RCC 7860 (cell line): Measurements from ENCODE around the gene GRK2.

Experiments used
- DNase-seq: peaks from one replicate; pipeline ENCODE4 v3.0.0-alpha.2; 2015; ENCODE audit warnings: low spot score
- FAIRE-seq: peaks from 2 replicates; lab custom pipeline; 2012; peaks lifted over from hg19 to GRCh38; lab: Jason Lieb, UNC

The GRK2 gene

GRCh38 chr11:67269401-67270255, 3.4 kb downstream of the GRK2 start:
- FAIRE-seq (no peak), DNase-seq (no peak)

GRCh38 chr11:67270256-67271204, 4.3 kb downstream of the GRK2 start:
- no peak for FAIRE-seq

GRCh38 chr11:67271205-67271540, 4.9 kb downstream of the GRK2 start:
- no peak for DNase-seq
- no peak for FAIRE-seq

More at GRCh38 chr11:67270256-67271204, 4.3 kb downstream of the GRK2 start:
- DNase-seq: no peak

GRCh38 chr11:67271541-67272284, 5.4 kb downstream of the GRK2 start:
- no peak for FAIRE-seq
- DNase-seq: no peak

- FAIRE-seq: no peak
- DNase-seq: no peak
Observed at GRCh38 chr11:67272327-67273259, 6.3 kb downstream of the GRK2 start.

- no peak for DNase-seq
Observed at GRCh38 chr11:67273260-67273990, 7.2 kb downstream of the GRK2 start.

GRCh38 chr11:67274768-67275605, 8.7 kb downstream of the GRK2 start:
- FAIRE-seq (no peak), DNase-seq (no peak)

More at GRCh38 chr11:67273260-67273990, 7.2 kb downstream of the GRK2 start:
- no peak for FAIRE-seq

GRCh38 chr11:67275606-67276409, 9.5 kb downstream of the GRK2 start:
- no peak for FAIRE-seq

GRCh38 chr11:67276781-67277230, 10.5 kb downstream of the GRK2 start:
- DNase-seq (no peak), FAIRE-seq (no peak)

More at GRCh38 chr11:67275606-67276409, 9.5 kb downstream of the GRK2 start:
- DNase-seq: no peak

- DNase-seq (no peak), FAIRE-seq (no peak)
Observed at GRCh38 chr11:67277231-67277961, 11.1 kb downstream of the GRK2 start.

GRCh38 chr11:67278135-67278938, 12.1 kb downstream of the GRK2 start:
- no peak for FAIRE-seq

GRCh38 chr11:67278939-67279588, 12.8 kb downstream of the GRK2 start:
- FAIRE-seq (no peak), DNase-seq (no peak)

More at GRCh38 chr11:67278135-67278938, 12.1 kb downstream of the GRK2 start:
- no peak for DNase-seq

GRCh38 chr11:67279589-67280340, 13.5 kb downstream of the GRK2 start:
- no peak for DNase-seq
- FAIRE-seq: no peak

- no peak for DNase-seq
- FAIRE-seq: no peak
Observed at GRCh38 chr11:67280341-67280787, 14.1 kb downstream of the GRK2 start.
